Activated CD8-positive, alpha-beta T cell treated with anti-CD3 and anti-CD28 coated beads for 36 hours (primary cell): ENCODE measurements around the gene PSME3IP1. TPM values are rescaled to one million over a fixed set of nuclear protein-coding genes. Genes with fewer than 3 reads are reported as not detected.

Source experiments
- ATAC-seq: fragments of 200-7000 bp; cut with Tn5 transposase; one replicate; pipeline ENCODE4 v1.10.0; 2021; ENCODE audit warnings: mild to moderate bottlenecking, moderate library complexity
- CTCF ChIA-PET: fragments of 350-600 bp; sonication (Branson Sonifier 250); formaldehyde crosslinking; loops from one replicate; lab custom pipeline; 2021; ENCODE audit warnings: antibody characterized with exemption; lab: Charles Lee
- POLR2A ChIA-PET: fragments of 350-600 bp; sonication (Branson Sonifier 250); formaldehyde crosslinking; loops from one replicate; lab custom pipeline; 2021; ENCODE audit warnings: antibody characterized with exemption; lab: Charles Lee
- DNase-seq: peaks from one replicate; pipeline ENCODE4 v3.0.0-alpha.2; 2020
- H3K27ac Mint-ChIP-seq: one replicate; pipeline ENCODE4 v1.8.0; 2021; ENCODE audit warnings: mild to moderate bottlenecking, mixed read lengths
- H3K27me3 Mint-ChIP-seq: one replicate; pipeline ENCODE4 v1.8.0; 2021; ENCODE audit warnings: mixed read lengths
- H3K36me3 Mint-ChIP-seq: one replicate; pipeline ENCODE4 v1.8.0; 2021; ENCODE audit warnings: low read depth, mixed read lengths
- H3K4me1 Mint-ChIP-seq: one replicate; pipeline ENCODE4 v1.8.0; 2021; ENCODE audit warnings: low read depth, mixed read lengths
- H3K4me3 Mint-ChIP-seq: one replicate; pipeline ENCODE4 v1.8.0; 2021; ENCODE audit warnings: mild to moderate bottlenecking, moderate library complexity, mixed read lengths
- H3K9me3 Mint-ChIP-seq: one replicate; pipeline ENCODE4 v1.8.0; 2021; ENCODE audit warnings: mixed read lengths
- intact Hi-C: fragments of 100-400 bp; cut with micrococcal nuclease; formaldehyde crosslinking; loops from one replicate; pipeline ENCODE4 v1.10.0; 2022
- total RNA-seq, 2 experiments: library from RNA; stranded (reverse); gene quantifications; one replicate each; pipeline ENCODE4 v1.2.3, GENCODE V29; 2021
- TF ChIP-seq, protein P1 (sequence below): fragments of 200-600 bp; IDR thresholded peaks from one replicate; pipeline ENCODE4 v1.8.0; 2022; ENCODE audit warnings: antibody characterized with exemption, mild to moderate bottlenecking

Gene PSME3IP1
- total RNA-seq, 2 experiments from 2014 or later: 101 to 103 TPM

DNA sequence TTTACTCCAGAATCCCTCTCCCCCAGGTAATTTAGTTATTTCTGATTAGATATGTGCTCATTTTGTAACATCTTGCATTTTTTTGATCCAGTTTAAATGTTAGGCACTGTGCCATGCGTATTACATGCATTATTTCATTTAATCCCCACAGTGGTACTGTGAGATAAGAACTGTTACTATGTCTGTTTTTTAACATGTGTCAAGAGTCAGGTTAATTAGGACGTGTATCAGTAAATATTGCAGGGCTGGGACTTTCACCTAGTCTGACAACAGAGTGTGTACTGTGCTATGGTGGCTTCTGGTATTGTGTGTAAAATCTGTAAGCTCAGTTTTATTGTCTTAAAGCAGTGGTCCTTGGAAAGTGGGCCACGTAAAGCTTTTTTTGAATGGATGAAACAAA is 10.9 kb upstream of the PSME3IP1 start:
- intact Hi-C loops: no loop called here
- TF ChIP-seq, protein P1, sequence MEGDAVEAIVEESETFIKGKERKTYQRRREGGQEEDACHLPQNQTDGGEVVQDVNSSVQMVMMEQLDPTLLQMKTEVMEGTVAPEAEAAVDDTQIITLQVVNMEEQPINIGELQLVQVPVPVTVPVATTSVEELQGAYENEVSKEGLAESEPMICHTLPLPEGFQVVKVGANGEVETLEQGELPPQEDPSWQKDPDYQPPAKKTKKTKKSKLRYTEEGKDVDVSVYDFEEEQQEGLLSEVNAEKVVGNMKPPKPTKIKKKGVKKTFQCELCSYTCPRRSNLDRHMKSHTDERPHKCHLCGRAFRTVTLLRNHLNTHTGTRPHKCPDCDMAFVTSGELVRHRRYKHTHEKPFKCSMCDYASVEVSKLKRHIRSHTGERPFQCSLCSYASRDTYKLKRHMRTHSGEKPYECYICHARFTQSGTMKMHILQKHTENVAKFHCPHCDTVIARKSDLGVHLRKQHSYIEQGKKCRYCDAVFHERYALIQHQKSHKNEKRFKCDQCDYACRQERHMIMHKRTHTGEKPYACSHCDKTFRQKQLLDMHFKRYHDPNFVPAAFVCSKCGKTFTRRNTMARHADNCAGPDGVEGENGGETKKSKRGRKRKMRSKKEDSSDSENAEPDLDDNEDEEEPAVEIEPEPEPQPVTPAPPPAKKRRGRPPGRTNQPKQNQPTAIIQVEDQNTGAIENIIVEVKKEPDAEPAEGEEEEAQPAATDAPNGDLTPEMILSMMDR: no peak
- ATAC-seq (no peak), DNase-seq (no peak)
- H3K27ac Mint-ChIP-seq: no peak overlapping the region
- ChIA-PET POLR2A (no interaction called here), CTCF (interaction anchor here (1.4 kb wide), 1 partner anchor 9 kb away, joined by 6 read pairs; no protein-coding TSS in a partner anchor)
- no peaks in the 10 kb centered on the region for H3K27me3 Mint-ChIP-seq
- H3K4me1 Mint-ChIP-seq: peaks cover 22% of the 10 kb centered on the region
- no peaks in the 10 kb centered on the region for H3K36me3 Mint-ChIP-seq
- no peak overlapping the region for H3K4me3 Mint-ChIP-seq
- no peaks in the 10 kb centered on the region for H3K9me3 Mint-ChIP-seq

DNA sequence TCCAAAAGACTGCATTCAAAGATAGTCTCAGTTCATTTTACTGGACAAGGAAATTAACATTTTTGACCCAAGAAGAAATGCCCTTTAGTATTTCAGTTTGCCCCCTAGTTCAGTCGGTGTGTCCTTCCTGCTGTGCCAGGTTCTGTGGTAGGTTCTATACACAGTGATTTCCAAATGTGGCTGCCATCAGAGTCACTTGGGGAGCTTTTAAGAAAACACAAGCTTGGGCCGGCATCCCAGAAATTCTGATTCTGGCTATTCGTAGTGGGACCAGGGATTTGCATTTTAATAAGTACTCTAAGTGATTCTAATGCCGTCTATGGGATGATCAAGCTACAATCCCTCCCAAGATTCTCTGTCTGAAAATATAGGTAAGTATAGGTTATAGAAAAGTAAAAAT is 10.4 kb upstream of the PSME3IP1 start:
- CTCF ChIA-PET: interaction anchor here (1.4 kb wide), 1 partner anchor 9 kb away, joined by 6 read pairs; no protein-coding TSS in a partner anchor
- POLR2A ChIA-PET: no interaction called here
- DNase-seq: no peak

DNA sequence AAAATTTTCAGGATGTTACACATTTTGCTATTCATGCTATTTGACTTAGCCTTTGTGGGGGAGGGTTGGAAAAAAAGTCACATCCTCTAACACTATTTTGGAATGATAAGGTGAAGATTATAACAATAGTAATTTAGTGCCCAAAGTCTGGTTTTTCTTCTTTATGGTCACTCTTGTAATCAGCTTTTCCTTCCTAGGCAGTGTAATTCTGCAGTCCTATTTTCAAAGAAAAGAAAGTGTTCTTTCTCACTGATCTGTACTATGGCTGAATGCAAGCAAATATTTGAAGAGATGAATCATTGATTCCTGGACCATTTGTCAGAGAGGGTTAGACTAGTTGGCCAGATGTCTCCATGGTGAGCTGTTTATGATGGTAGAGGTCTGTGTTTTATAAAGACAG is 8.7 kb upstream of the PSME3IP1 start:
- intact Hi-C loops: no loop called here

More for the DNA sequence above, 10.4 kb upstream of the PSME3IP1 start:
- no peaks in the 10 kb centered on the region for H3K9me3 Mint-ChIP-seq
- ATAC-seq: no peak
- H3K4me3 Mint-ChIP-seq: no peak overlapping the region
- no peaks in the 10 kb centered on the region for H3K36me3 Mint-ChIP-seq
- no peaks in the 10 kb centered on the region for H3K27me3 Mint-ChIP-seq
- H3K27ac Mint-ChIP-seq: no peak overlapping the region
- TF ChIP-seq, protein P1: no peak
- peaks cover 22% of the 10 kb centered on the region for H3K4me1 Mint-ChIP-seq
- intact Hi-C loops: no loop called here

DNA sequence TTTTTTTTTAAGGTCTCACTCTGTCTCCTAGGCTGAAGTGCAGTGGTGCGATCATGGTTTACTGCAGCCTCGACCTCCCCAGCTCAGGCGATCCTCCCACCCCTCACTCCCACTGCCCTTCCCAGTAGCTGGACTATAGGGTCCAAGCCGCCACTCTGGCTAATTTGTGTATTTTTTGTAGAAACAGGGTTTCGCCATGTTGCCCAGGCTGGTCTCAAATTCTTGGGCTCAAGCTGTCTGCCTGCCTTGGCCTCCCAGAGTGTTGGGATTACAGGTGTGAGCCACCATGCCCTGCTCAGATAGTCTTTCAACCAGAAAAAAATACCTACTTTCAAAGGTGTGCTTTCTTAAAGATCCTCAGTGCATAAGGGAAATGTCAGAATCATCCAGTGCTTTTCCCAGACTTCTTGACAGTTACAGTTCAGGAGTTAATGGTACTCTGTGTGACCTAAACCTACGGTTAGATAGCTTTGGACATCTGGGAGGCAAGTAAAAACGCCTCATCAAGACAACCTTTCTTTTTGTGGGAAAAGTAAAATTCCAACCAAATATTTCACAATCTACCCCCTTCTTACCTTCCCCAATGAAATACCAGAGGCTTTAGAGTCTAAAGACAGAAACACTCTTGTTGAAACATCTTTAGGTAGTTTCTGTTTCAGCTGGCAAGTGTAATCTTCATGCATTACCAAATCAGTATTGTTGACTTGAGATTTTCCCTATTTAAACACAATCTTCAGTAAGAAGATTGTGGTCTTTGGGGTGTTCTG is 7.1 kb upstream of the PSME3IP1 start:
- Mint-ChIP-seq H3K4me1 (peaks cover 37% of the 10 kb centered on the region), H3K27ac (no peak overlapping the region)

More for the DNA sequence above, 8.7 kb upstream of the PSME3IP1 start:
- ATAC-seq: no peak
- POLR2A ChIA-PET: interaction anchor here (1.1 to 1.2 kb wide), 2 partner anchors 8 to 110 kb away, joined by 3 read pairs; no protein-coding TSS in a partner anchor
- Mint-ChIP-seq H3K27me3 (no peaks in the 10 kb centered on the region), H3K36me3 (peaks cover 3% of the 10 kb centered on the region), H3K4me1 (peaks cover 32% of the 10 kb centered on the region), H3K4me3 (no peak overlapping the region), H3K27ac (peak overlapping the region; percentile 26), H3K9me3 (no peaks in the 10 kb centered on the region)
- TF ChIP-seq, protein P1: no peak
- CTCF ChIA-PET: interaction anchor here (0.8 to 2.0 kb wide), 2 partner anchors 11 to 111 kb away, joined by 4 to 8 read pairs; no protein-coding TSS in a partner anchor
- no peak for DNase-seq

More for the DNA sequence above, 7.1 kb upstream of the PSME3IP1 start:
- H3K4me3 Mint-ChIP-seq: no peak overlapping the region
- DNase-seq (no peak), ATAC-seq (no peak)
- no peaks in the 10 kb centered on the region for H3K27me3 Mint-ChIP-seq
- H3K9me3 Mint-ChIP-seq: no peaks in the 10 kb centered on the region
- TF ChIP-seq, protein P1: no peak
- POLR2A ChIA-PET: interaction anchor here (0.6 kb wide), 1 partner anchor 165 kb away, joined by 3 read pairs; no protein-coding TSS in a partner anchor
- CTCF ChIA-PET: interaction anchor here (1.5 kb wide), 1 partner anchor 110 kb away, joined by 6 read pairs; no protein-coding TSS in a partner anchor
- intact Hi-C loops: no loop called here
- H3K36me3 Mint-ChIP-seq: peaks cover 5% of the 10 kb centered on the region
